ENCODE results near the gene NAXD.
"Not testable (repeated sequence)": the region's sequence is repeated elsewhere in the genome, so short reads cannot be mapped to it uniquely, and the experiment has no call there.

Gene NAXD

DNA sequence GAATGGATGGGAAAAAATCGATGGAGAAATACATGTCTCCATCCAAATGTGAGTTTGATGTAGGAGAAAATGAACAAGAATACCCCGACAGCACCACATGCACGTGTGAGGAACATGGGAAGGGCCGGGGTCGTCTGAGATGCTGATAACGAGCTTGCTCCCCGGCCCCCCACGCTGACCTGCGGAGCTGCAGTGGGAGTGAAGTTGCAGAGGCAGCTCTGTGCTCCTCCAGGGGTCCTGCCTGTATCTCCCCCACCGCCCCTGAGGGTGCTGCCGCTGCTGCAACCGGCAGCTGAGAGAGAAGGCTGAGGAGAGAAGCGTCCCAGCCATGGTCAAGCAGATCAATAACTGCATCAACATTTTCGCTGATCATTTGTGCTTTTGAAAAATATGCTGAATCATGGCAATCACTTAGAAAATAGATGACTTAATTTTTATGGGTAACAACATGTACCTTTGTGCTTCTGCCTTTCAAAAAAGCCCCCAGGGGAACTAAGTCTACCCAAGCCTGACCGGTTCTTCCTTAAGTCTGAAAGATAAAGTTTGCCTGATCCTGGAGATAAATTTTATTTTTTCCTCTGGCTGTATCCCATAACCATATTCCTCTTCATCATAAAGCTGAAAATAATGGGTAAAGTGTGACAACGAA is 18.2 kb upstream of the NAXD start:
- DNase-seq = no peak

GRCh38 chr13:110600261-110600819 is 15.0 kb upstream of the NAXD start:
- no peak for DNase-seq

GRCh38 chr13:110600980-110601379 is 14.4 kb upstream of the NAXD start:
- no peak for DNase-seq

DNA sequence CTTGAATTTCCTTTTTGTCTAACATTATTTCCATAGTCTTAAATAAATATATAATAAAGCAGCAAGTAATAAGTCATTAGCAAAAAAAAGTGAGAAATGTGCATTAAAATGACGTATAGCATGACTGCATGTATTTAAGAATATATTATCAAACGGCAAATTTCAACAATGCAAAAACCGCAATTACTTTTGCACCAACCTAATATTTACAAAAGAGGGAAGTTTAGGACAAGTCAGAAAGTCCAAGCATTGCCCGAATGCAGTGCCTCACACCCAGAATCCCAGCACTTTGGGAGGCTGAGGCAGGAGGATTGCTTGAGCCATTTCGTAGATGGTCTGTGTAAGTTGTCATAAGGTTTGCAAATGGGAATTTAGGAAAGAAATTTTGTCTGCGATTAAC is 10.2 kb upstream of the NAXD start:
- DNase-seq = no peak

- DNase-seq = not testable (repeated sequence)
Measured at GRCh38 chr13:110606281-110606680, 9.1 kb upstream of the NAXD start.

- DNase-seq = no peak
Measured at GRCh38 chr13:110607675-110608224, 7.6 kb upstream of the NAXD start.

GRCh38 chr13:110610955-110611595 is 4.3 kb upstream of the NAXD start:
- no peak for DNase-seq

GRCh38 chr13:110615005-110615321 is 382 bp upstream of the NAXD start:
- no peak for DNase-seq

GRCh38 chr13:110616103-110617101 is 1.1 kb downstream of the NAXD start:
- no peak for DNase-seq

GRCh38 chr13:110617321-110618072 is 2.2 kb downstream of the NAXD start:
- DNase-seq = no peak

DNA sequence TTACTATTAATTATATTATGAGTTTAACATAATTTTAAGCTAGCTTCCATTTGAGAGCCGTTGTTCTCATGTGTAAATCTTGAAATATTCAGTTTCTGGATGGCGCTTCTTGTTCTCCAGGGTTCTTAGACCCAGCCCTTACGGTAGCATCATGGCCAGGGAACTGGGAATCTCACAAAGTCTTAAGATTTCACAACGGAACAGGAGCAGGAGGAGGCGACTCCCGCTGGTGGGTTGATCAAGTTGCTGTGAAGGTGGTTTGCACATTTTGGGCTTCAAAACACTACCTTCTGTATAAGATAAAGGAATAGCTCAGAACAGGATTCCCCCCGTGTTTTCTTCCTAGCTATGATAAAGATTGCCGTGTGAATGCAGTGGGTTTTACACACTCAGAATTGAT is 2.8 kb downstream of the NAXD start:
- no peak for DNase-seq

DNA sequence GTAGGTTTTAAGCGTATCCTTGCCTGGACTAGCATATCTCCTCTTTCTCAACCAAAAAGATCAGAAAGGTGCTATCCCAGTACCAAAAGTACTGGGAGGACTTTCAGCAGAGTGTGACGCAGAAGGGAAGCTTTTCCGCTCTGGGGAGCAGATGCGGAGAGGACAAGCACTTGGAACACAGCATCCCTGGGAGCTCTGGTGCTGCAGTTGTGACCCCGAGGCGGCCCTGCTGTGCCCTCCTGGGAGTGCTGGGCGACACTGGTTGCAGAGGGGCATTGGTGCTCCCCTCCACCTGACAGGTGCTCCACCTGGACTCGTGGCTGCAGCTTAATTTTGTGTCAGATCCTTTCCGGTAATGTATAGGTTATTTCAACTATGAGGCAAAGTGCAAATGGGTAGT is 3.4 kb downstream of the NAXD start:
- no peak for DNase-seq

GRCh38 chr13:110620596-110620995 is 5.3 kb downstream of the NAXD start:
- DNase-seq = no peak

GRCh38 chr13:110624766-110625756 is 9.7 kb downstream of the NAXD start:
- no peak for DNase-seq

DNA sequence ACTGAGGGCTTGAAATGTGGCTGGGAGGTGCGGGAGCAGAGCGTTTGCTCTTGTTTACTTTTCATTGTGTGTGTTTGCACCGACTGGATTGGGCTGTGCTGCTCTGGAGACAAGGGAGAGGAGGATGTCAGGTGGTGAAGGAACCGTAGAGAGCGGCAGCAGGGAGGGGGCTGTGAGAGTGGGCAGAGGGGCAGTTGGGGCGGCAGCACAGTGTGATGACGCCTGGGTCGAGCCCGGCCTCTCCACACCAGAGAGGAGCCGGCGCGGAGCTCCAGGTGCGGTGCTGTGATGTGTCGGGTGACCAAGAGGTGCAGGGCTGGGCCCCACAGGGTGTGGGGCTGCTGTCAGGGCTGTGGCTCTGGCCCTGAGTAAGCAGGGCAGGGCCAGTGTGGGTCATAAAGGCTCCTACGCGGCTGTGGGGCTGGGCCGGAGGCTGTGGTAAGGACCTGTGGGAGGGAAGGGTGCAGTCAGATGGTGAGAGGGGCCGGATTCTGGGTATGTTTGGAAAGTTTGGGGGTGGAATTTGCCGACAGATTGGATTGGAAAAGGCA is 10.5 kb downstream of the NAXD start:
- peak; percentile 38 for DNase-seq

GRCh38 chr13:110626521-110626920 is 11.2 kb downstream of the NAXD start:
- no peak for DNase-seq

- no peak for DNase-seq
Measured at GRCh38 chr13:110627351-110627750, 12.0 kb downstream of the NAXD start.

- no peak for DNase-seq
Measured at GRCh38 chr13:110627761-110628476, 12.6 kb downstream of the NAXD start.

GRCh38 chr13:110628477-110628793 is 13.1 kb downstream of the NAXD start:
- no peak for DNase-seq
